BE2C (cell line): ENCODE measurements around the gene EVI5.
"Not testable (repeated sequence)": the region's sequence is repeated elsewhere in the genome, so short reads cannot be mapped to it uniquely, and the experiment has no call there.

Experiments
- DNase-seq: peaks from one replicate; pipeline ENCODE4 v3.0.0-alpha.2; 2020
- H3K27me3 ChIP-seq: fragments of 250-450 bp; sonication (Bioruptor Pico); 2 replicates; pipeline ENCODE4 v1.5.1; 2020; ENCODE audit warnings: mild to moderate bottlenecking
- H3K36me3 ChIP-seq: fragments of 250-450 bp; sonication (Bioruptor Pico); 2 replicates; pipeline ENCODE4 v1.5.1; 2020; ENCODE audit warnings: mild to moderate bottlenecking
- H3K4me1 ChIP-seq: fragments of 250-450 bp; sonication (Bioruptor Pico); 2 replicates; pipeline ENCODE4 v1.5.1; 2020
- H3K4me3 ChIP-seq: 2 replicates; pipeline ENCODE4 v1.5.1; 2011; ENCODE audit warnings: low read depth, low read length
- H3K9me3 ChIP-seq: fragments of 250-450 bp; sonication (Bioruptor Pico); 2 replicates; pipeline ENCODE4 v1.5.1; 2020
- TF ChIP-seq, protein P1 (sequence below): IDR thresholded peaks from 2 replicates; pipeline ENCODE4 v1.5.1; 2012; ENCODE audit warnings: mild to moderate bottlenecking, low read depth, low read length

EVI5 gene

DNA sequence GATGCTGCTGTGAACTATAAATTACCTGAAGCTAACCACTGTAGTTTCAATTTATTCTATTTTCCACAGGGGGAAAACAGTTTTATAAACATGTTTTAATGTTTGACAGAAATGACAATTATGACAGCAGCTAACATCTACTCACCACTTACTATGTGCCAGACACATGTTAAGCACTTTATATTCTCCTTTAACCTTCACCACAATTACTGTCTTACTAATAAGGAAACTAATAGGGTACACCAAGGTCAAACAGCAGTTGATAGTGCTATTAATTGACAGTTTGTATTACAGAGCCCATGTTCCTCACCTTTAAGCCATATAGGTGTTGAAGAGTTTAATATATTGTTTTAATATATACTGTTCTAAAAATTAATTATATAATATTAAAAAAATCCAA lies 146.4 kb downstream of the EVI5 start:
- DNase-seq, result no peak
- Histone ChIP-seq H3K9me3 (no peaks in the 10 kb centered on the region), H3K4me3 (no peak overlapping the region), H3K27me3 (no peaks in the 10 kb centered on the region), H3K36me3 (no peaks in the 10 kb centered on the region), H3K4me1 (no peaks in the 10 kb centered on the region)
- TF ChIP-seq, protein P1, sequence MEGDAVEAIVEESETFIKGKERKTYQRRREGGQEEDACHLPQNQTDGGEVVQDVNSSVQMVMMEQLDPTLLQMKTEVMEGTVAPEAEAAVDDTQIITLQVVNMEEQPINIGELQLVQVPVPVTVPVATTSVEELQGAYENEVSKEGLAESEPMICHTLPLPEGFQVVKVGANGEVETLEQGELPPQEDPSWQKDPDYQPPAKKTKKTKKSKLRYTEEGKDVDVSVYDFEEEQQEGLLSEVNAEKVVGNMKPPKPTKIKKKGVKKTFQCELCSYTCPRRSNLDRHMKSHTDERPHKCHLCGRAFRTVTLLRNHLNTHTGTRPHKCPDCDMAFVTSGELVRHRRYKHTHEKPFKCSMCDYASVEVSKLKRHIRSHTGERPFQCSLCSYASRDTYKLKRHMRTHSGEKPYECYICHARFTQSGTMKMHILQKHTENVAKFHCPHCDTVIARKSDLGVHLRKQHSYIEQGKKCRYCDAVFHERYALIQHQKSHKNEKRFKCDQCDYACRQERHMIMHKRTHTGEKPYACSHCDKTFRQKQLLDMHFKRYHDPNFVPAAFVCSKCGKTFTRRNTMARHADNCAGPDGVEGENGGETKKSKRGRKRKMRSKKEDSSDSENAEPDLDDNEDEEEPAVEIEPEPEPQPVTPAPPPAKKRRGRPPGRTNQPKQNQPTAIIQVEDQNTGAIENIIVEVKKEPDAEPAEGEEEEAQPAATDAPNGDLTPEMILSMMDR, result no peak

DNA sequence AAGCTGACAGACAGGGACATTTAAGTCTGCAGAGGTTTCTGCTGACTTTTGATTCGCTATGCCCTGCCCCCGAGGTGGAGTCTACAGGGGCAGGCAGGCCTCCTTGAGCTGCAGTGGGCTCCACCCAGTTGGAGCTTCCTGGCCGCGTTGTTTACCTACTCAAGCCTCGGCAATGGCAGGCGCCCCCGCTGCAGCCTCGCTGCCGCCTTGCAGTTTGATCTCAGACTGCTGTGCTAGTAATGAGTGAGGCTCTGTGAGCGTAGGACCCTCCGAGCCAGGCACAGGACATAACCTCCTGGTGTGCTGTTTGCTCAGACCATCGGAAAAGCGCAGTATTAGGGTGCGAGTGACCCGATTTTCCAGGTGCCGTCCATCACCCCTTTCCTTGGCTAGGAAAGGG lies 149.7 kb downstream of the EVI5 start:
- not testable (repeated sequence) for H3K27me3 ChIP-seq, H3K4me3 ChIP-seq, H3K36me3 ChIP-seq, H3K9me3 ChIP-seq, DNase-seq, H3K4me1 ChIP-seq

DNA sequence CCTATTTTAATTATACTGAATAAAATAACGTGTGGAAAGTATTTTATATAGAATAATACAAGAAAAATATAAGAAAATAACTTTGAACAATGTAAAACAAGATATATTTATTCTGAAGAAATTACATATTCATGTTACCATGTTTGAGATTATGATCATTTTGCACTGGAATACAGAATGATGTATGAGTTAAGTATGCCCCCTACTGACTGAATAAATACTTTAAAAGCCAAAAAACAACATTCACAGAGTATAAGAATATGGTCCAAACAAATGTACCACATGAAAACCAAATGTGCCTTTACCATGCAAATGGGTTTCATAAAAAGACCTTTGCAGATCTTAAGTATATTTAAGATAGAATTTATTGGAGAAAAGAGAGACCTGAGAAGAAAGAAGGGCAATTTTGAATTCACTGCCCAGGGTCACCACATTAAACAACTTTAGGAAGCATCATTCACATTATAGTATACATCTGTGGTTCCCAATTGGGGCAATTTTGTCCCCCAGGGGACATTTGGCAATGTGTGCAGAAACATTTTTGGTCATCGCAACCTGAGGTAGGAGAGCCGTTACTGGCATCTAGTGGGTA lies 161.6 kb downstream of the EVI5 start:
- Histone ChIP-seq H3K27me3 (no peaks in the 10 kb centered on the region), H3K36me3 (no peaks in the 10 kb centered on the region), H3K4me3 (no peak overlapping the region), H3K9me3 (no peaks in the 10 kb centered on the region), H3K4me1 (no peaks in the 10 kb centered on the region)
- no peak for DNase-seq
- TF ChIP-seq, protein P1, result peak; percentile 11; the same call in 1 of the 2 replicates

DNA sequence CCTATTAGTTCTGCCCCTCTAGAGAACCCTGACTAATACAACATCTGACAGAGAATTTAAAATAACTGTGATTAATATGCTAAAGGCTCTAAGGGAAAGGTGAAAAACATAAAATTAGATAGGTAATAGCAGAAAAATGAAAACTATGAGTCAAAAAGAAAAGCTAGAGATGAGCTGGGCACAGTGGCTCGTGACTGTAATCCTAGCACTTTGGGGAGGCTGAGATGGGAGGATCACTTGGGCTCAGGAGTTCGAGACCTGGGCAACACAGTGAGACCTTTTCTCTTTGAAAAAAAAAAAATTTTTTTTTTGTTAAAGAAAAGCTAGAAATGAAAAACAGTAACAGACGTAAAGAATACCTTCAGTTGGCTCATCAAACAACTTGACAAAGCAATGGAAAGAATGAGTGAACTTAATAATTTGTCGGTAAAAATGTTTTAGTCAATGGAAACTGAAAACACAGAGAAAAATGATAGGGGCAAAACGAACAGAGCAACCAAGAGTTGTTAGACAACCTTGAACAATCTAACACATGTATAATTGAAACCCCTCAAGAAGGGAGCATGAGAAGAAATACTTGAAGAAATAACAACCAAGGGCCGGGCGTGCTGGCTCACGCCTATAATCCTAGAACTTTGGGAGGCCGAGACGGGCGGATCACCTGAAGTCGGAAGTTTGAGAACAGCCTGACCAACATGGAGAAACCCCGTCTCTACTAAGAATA lies 165.3 kb downstream of the EVI5 start:
- no peaks in the 10 kb centered on the region for H3K9me3 ChIP-seq
- TF ChIP-seq, protein P1, result no peak
- no peaks in the 10 kb centered on the region for H3K4me1 ChIP-seq
- DNase-seq, result no peak
- H3K4me3 ChIP-seq, result no peak overlapping the region
- H3K36me3 ChIP-seq, result no peaks in the 10 kb centered on the region
- H3K27me3 ChIP-seq, result no peaks in the 10 kb centered on the region

DNA sequence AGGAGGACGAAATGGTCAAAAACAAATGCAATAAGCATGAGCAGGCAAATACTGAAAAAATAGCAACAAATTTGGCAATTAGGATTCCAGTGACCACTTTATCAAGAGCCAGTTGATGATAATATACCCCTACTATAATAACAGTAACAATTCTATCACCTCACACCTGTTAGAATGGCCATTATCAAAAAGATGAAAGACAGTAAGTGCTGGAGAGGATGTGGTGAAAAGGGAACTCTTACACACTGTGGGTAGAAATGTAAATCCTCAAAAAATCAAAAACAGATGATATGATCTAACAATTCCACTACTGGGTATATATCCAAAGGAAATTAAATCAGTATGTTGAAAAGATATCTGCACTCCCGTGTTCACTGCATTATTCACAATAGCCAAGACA lies 183.9 kb downstream of the EVI5 start:
- TF ChIP-seq, protein P1, result no peak
- Histone ChIP-seq H3K9me3 (no peaks in the 10 kb centered on the region), H3K4me1 (no peaks in the 10 kb centered on the region), H3K36me3 (no peaks in the 10 kb centered on the region), H3K27me3 (no peaks in the 10 kb centered on the region), H3K4me3 (no peak overlapping the region)
- no peak for DNase-seq

DNA sequence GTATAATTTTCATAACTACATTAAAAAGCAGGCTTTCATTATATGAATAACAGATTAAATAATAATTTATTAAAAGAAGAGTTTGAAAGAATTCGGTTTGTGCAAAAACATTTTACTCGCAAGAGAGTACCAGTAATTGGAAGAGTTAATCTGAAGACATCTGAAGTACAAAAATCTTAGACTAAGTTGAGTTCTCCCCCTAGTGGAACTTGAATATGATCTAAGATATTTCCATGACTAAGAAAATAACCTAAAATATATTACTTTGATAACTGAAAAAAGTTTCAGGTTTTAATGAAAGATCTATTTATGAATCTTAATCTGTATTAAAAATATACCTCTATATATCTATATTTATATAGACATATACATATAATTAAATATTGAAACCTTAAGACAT lies 185.7 kb downstream of the EVI5 start:
- Histone ChIP-seq H3K27me3 (no peaks in the 10 kb centered on the region), H3K9me3 (no peaks in the 10 kb centered on the region), H3K36me3 (no peaks in the 10 kb centered on the region), H3K4me3 (no peak overlapping the region), H3K4me1 (no peaks in the 10 kb centered on the region)
- no peak for DNase-seq
- TF ChIP-seq, protein P1, result no peak

DNA sequence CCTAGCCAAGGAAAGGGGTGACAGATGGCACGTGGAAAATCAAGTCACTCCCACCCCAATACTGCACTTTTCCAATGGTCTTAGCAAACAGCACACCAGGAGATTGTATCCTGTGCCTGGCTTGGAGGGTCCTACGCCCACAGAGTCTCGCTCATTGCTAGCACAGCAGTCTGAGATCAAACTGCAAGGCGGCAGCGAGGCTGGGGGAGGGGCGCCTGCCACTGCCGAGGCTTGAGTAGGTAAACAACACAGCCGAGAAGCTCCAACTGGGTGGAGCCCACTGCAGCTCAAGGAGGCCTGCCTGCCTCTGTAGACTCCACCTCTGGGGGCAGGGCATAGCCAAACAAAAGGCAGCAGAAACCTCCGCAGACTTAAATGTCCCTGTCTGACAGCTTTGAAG lies 195.5 kb downstream of the EVI5 start:
- not testable (repeated sequence) for H3K4me1 ChIP-seq, H3K36me3 ChIP-seq, H3K4me3 ChIP-seq, DNase-seq, H3K27me3 ChIP-seq, H3K9me3 ChIP-seq
